Measurements from ENCODE around the gene THAP11. TPM values are rescaled to one million over a fixed set of nuclear protein-coding genes. Genes with fewer than 3 reads are reported as not detected.

The THAP11 gene
- total and polyA plus RNA-seq, 2 of the 13 experiments (the other 11 are each of a cell fraction or from before 2014, with no cell fraction given) = 44.2 to 53.4 TPM

DNA sequence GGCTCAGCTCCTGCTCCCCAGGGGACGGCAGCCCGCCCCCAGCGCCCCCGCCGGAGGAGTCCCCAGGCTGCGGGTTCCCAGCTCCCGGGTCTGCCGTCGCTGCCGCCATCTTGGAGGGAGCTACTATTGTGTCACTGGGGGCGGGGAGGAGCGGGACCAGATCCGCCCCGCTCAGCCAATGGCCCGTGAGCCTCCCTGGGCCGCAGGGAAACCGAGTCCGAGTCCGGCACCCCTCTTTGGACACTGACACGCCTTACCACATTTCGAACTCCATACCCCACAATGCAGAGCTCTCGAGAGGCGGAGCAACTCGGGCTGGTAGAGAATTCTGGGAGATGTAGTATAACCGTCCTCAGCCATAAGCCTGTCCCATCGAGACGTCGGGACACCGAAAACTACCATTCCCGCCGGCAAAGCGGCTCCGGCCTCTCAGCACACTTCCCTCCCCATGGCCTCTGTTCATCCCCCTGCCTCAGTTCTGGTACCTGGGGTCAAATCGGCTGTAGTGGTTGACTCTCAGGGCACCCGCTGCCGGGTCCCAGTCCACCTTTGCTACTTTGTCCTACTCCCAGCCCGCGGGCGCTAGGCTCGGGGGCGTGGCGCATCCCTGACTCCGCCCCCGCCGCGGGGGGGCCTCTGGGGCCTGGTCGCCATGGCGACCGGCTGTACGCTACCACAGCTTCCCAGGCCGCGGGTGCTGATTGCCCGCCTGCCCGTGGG lies 35.5 kb upstream of the THAP11 start, which contains the start of the genes RANBP10 and TSNAXIP1 (continued):
- TF ChIP-seq SYNCRIP (IDR thresholded peaks at IDR 0.05; ENCODE audit: insufficient read depth, low read depth, low read length) (no peak), ZNF619 (CRISPR knock-in tag; IDR thresholded peaks at IDR 0.05) (peak; percentile 90; the same call in 1 of the 2 replicates), ZNF562 (CRISPR knock-in tag; IDR thresholded peaks at IDR 0.05; ENCODE audit: borderline replicate concordance) (no peak), BHLHE40 (IDR thresholded peaks at IDR 0.05; ENCODE audit: low read length) (no peak), SRF (IDR thresholded peaks at IDR 0.05; ENCODE audit: low read depth, low read length) (no peak; the same call in 1 of the 2 replicates), KAT2B (IDR thresholded peaks at IDR 0.05; ENCODE audit: borderline replicate concordance, low read depth, low read length) (no peak), STAG1 (CRISPR knock-in tag; IDR thresholded peaks at IDR 0.05) (no peak), ERF (CRISPR knock-in tag; IDR thresholded peaks at IDR 0.05) (peak; percentile 67), ZNF180 (CRISPR knock-in tag; IDR thresholded peaks at IDR 0.05; ENCODE audit: borderline replicate concordance, low read depth) (no peak), CREM (IDR thresholded peaks at IDR 0.05) (peak; percentile 100), CREM (CRISPR knock-in tag; IDR thresholded peaks at IDR 0.05) (no peak), ZNF792 (CRISPR knock-in tag; IDR thresholded peaks at IDR 0.05) (peak; percentile 47; the same call in 1 of the 2 replicates), ZNF350 (CRISPR knock-in tag; IDR thresholded peaks at IDR 0.05; ENCODE audit: borderline replicate concordance, low read depth) (peak; percentile 86; the same call in 1 of the 2 replicates), ZNF326 (CRISPR knock-in tag; IDR thresholded peaks at IDR 0.05; ENCODE audit: borderline replicate concordance) (no peak), HDAC2 (CRISPR knock-in tag; IDR thresholded peaks at IDR 0.05) (peak; percentile 71; the same call in 1 of the 2 replicates), THYN1 (CRISPR knock-in tag; IDR thresholded peaks at IDR 0.05; ENCODE audit: borderline replicate concordance, low read depth) (no peak), ZNF772 (CRISPR knock-in tag; IDR thresholded peaks at IDR 0.05) (peak; percentile 75)
- TF ChIP-seq, protein P1, sequence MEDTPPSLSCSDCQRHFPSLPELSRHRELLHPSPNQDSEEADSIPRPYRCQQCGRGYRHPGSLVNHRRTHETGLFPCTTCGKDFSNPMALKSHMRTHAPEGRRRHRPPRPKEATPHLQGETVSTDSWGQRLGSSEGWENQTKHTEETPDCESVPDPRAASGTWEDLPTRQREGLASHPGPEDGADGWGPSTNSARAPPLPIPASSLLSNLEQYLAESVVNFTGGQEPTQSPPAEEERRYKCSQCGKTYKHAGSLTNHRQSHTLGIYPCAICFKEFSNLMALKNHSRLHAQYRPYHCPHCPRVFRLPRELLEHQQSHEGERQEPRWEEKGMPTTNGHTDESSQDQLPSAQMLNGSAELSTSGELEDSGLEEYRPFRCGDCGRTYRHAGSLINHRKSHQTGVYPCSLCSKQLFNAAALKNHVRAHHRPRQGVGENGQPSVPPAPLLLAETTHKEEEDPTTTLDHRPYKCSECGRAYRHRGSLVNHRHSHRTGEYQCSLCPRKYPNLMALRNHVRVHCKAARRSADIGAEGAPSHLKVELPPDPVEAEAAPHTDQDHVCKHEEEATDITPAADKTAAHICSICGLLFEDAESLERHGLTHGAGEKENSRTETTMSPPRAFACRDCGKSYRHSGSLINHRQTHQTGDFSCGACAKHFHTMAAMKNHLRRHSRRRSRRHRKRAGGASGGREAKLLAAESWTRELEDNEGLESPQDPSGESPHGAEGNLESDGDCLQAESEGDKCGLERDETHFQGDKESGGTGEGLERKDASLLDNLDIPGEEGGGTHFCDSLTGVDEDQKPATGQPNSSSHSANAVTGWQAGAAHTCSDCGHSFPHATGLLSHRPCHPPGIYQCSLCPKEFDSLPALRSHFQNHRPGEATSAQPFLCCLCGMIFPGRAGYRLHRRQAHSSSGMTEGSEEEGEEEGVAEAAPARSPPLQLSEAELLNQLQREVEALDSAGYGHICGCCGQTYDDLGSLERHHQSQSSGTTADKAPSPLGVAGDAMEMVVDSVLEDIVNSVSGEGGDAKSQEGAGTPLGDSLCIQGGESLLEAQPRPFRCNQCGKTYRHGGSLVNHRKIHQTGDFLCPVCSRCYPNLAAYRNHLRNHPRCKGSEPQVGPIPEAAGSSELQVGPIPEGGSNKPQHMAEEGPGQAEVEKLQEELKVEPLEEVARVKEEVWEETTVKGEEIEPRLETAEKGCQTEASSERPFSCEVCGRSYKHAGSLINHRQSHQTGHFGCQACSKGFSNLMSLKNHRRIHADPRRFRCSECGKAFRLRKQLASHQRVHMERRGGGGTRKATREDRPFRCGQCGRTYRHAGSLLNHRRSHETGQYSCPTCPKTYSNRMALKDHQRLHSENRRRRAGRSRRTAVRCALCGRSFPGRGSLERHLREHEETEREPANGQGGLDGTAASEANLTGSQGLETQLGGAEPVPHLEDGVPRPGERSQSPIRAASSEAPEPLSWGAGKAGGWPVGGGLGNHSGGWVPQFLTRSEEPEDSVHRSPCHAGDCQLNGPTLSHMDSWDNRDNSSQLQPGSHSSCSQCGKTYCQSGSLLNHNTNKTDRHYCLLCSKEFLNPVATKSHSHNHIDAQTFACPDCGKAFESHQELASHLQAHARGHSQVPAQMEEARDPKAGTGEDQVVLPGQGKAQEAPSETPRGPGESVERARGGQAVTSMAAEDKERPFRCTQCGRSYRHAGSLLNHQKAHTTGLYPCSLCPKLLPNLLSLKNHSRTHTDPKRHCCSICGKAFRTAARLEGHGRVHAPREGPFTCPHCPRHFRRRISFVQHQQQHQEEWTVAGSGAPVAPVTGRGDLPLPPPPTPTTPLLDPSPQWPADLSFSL (CRISPR knock-in tag; IDR thresholded peaks at IDR 0.05) = no peak
- TF ChIP-seq, protein P2, sequence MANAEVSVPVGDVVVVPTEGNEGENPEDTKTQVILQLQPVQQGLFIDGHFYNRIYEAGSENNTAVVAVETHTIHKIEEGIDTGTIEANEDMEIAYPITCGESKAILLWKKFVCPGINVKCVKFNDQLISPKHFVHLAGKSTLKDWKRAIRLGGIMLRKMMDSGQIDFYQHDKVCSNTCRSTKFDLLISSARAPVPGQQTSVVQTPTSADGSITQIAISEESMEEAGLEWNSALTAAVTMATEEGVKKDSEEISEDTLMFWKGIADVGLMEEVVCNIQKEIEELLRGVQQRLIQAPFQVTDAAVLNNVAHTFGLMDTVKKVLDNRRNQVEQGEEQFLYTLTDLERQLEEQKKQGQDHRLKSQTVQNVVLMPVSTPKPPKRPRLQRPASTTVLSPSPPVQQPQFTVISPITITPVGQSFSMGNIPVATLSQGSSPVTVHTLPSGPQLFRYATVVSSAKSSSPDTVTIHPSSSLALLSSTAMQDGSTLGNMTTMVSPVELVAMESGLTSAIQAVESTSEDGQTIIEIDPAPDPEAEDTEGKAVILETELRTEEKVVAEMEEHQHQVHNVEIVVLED (CRISPR knock-in tag; IDR thresholded peaks at IDR 0.05; ENCODE audit: borderline replicate concordance) = peak; percentile 75; the same call in 1 of the 2 replicates
- TF ChIP-seq, protein P3, sequence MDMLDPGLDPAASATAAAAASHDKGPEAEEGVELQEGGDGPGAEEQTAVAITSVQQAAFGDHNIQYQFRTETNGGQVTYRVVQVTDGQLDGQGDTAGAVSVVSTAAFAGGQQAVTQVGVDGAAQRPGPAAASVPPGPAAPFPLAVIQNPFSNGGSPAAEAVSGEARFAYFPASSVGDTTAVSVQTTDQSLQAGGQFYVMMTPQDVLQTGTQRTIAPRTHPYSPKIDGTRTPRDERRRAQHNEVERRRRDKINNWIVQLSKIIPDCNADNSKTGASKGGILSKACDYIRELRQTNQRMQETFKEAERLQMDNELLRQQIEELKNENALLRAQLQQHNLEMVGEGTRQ (IDR thresholded peaks at IDR 0.05; ENCODE audit: low read depth, low read length) = no peak
- TF ChIP-seq, protein P3 (CRISPR knock-in tag; IDR thresholded peaks at IDR 0.05; ENCODE audit: borderline replicate concordance) = no peak

All from HepG2 (cell line).